Measurements from ENCODE around the gene KCNK13. TPM values are rescaled to one million over a fixed set of nuclear protein-coding genes. Genes with fewer than 3 reads are reported as not detected.

Gene KCNK13
- polyA plus RNA-seq, 1 of the 3 experiments (the other 2 are of a cell fraction), result not detected

GRCh38 chr14:90017371-90017770, 44.4 kb upstream of the KCNK13 start:
- no peaks in the 10 kb centered on the region for H3K79me2 ChIP-seq (ENCODE audit: insufficient read depth)
- H3K9me3 ChIP-seq, result no peaks in the 10 kb centered on the region
- ChIA-PET CTCF (interaction anchor here (1.2 to 1.7 kb wide), 4 partner anchors 11 to 218 kb away, joined by 3 to 6 read pairs (median 4); partner anchors contain the start of gene KCNK13), POLR2A (interaction anchor here (0.7 kb wide), 1 partner anchor 1568 kb away, joined by 9 read pairs; no protein-coding TSS in a partner anchor)
- H3K4me3 ChIP-seq (ENCODE audit: low read depth in 2 of 2, low read length in 1 of 2), result no peak overlapping the region
- 95% methylated on average over 4 of the region's 4 CpGs for WGBS (ENCODE audit: low lambda C conversion rate)
- no peak overlapping the region for H3K27ac ChIP-seq (ENCODE audit: low read depth in 2 of 2, low read length in 1 of 2)
- H4K20me1 ChIP-seq (ENCODE audit: insufficient read depth), result no peaks in the 10 kb centered on the region
- no peak for DNase-seq
- no peak overlapping the region for H2AFZ ChIP-seq (ENCODE audit: low read depth)
- H3K4me1 ChIP-seq (ENCODE audit: control insufficient read depth in 1 of 2, insufficient read depth in 2 of 2, low read depth in 1 of 2, low read length in 1 of 2), result no peaks in the 10 kb centered on the region
- TF ChIP-seq USF1 (IDR thresholded peaks at IDR 0.05; ENCODE audit: borderline replicate concordance, low read depth) (no peak), USF2 (IDR thresholded peaks at IDR 0.05; ENCODE audit: borderline replicate concordance, low read depth, low read length) (no peak), EP300 (IDR thresholded peaks at IDR 0.05; ENCODE audit: borderline replicate concordance in 1 of 2, low read depth in 1 of 2, low read length in 1 of 2) (no peak), IRF3 (IDR thresholded peaks at IDR 0.05; ENCODE audit: low read depth, low read length) (no peak), FOXM1 (IDR thresholded peaks at IDR 0.05; ENCODE audit: low read depth) (no peak)
- no peak overlapping the region for H3K9ac ChIP-seq
- no peaks in the 10 kb centered on the region for H3F3A ChIP-seq (replicated peaks; ENCODE audit: insufficient read depth)
- no peaks in the 10 kb centered on the region for H3K9me2 ChIP-seq
- H3K4me2 ChIP-seq, result no peak overlapping the region
- H3K27me3 ChIP-seq (ENCODE audit: insufficient read depth), result no peaks in the 10 kb centered on the region
- H3K36me3 ChIP-seq (replicated peaks in 1 of 2; ENCODE audit: control insufficient read depth in 1 of 2, insufficient read depth in 2 of 2, low read length in 1 of 2), result peaks cover 12 to 37% of the 10 kb centered on the region in 2 experiments

- CTCF ChIA-PET, result interaction anchor here (1.0 kb wide), 1 partner anchor 46 kb away, joined by 3 read pairs; no protein-coding TSS in a partner anchor
- H3K9me2 ChIP-seq, result no peaks in the 10 kb centered on the region
- no peak for DNase-seq
These were observed 41.8 kb upstream of the KCNK13 start for GRCh38 chr14:90019824-90020523.

More at GRCh38 chr14:90019824-90020523, 41.8 kb upstream of the KCNK13 start:
- Histone ChIP-seq H3K4me1 (ENCODE audit: control insufficient read depth in 1 of 2, insufficient read depth in 2 of 2, low read depth in 1 of 2, low read length in 1 of 2) (no peaks in the 10 kb centered on the region), H3K36me3 (replicated peaks in 1 of 2; ENCODE audit: control insufficient read depth in 1 of 2, insufficient read depth in 2 of 2, low read length in 1 of 2) (peaks cover 12 to 41% of the 10 kb centered on the region in 2 experiments), H2AFZ (ENCODE audit: low read depth) (no peak overlapping the region), H3K9me3 (no peaks in the 10 kb centered on the region), H4K20me1 (ENCODE audit: insufficient read depth) (no peaks in the 10 kb centered on the region), H3K9ac (no peak overlapping the region), H3K4me3 (ENCODE audit: low read depth in 2 of 2, low read length in 1 of 2) (no peak overlapping the region), H3K27ac (ENCODE audit: low read depth in 2 of 2, low read length in 1 of 2) (no peak overlapping the region), H3K79me2 (ENCODE audit: insufficient read depth) (no peaks in the 10 kb centered on the region), H3K4me2 (no peak overlapping the region), H3K27me3 (ENCODE audit: insufficient read depth) (no peaks in the 10 kb centered on the region), H3F3A (replicated peaks; ENCODE audit: insufficient read depth) (no peaks in the 10 kb centered on the region)
- POLR2A ChIA-PET, result no interaction called here
- 74% methylated on average over 8 of the region's 11 CpGs for WGBS (ENCODE audit: low lambda C conversion rate)
- no peak for TF ChIP-seq PBX3 (IDR thresholded peaks at IDR 0.05)
- no peak for TF ChIP-seq CHD2 (IDR thresholded peaks at IDR 0.05; ENCODE audit: low read length, partially characterized antibody)
- no peak for TF ChIP-seq ZBTB33 (IDR thresholded peaks at IDR 0.05; ENCODE audit: borderline replicate concordance, low read depth)

Data from SK-N-SH (cell line).